ENCODE data around the gene UBXN11.
"Not testable (repeated sequence)": the region's sequence is repeated elsewhere in the genome, so short reads cannot be mapped to it uniquely, and the experiment has no call there.

UBXN11 gene

GRCh38 chr1:26307363-26307781 is 936 bp upstream of the UBXN11 start:
- no peak for DNase-seq (ENCODE audit: low read depth in 2 of 3, low spot score in 2 of 3)

- no peak for DNase-seq (ENCODE audit: low read depth in 2 of 3, low spot score in 2 of 3)
Observed at GRCh38 chr1:26305667-26306289, 658 bp downstream of the UBXN11 start.

DNA sequence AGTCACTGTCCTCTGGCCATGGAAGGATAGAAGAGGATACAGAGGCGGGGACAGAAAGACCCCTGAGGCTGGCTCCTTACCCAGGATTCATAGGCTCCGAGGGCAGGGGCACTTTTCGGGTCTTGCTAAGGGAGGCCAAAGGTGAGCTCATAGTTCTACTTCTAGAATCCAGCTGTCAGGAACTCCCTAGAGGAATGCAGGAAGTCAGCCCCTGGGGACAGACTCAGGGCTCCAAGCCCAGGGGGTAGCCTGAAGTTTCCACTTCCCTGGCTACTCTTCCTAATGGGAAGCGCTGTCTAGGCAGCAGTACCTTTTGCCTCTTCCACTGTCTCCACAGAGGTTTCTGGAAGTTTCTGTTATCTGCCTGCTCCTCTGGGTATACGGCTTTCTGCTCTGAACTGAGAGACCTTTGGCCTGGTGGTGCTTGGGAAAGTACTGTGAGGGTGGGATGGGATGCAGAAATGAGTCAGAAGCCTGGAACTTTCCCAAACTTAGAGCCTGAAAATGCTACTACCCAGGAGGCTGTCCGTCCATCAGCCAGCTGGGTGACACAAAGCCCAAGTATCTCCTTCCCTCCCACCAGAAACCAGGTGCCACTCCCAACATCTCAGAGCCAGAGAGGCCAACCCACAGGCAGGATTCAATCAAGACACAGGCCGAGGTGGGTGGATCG is 3.6 kb downstream of the UBXN11 start:
- no peak for DNase-seq (ENCODE audit: low read depth in 2 of 3, low spot score in 2 of 3)

GRCh38 chr1:26300578-26301275 is 5.7 kb downstream of the UBXN11 start:
- no peak for DNase-seq (ENCODE audit: low read depth in 2 of 3, low spot score in 2 of 3)

DNA sequence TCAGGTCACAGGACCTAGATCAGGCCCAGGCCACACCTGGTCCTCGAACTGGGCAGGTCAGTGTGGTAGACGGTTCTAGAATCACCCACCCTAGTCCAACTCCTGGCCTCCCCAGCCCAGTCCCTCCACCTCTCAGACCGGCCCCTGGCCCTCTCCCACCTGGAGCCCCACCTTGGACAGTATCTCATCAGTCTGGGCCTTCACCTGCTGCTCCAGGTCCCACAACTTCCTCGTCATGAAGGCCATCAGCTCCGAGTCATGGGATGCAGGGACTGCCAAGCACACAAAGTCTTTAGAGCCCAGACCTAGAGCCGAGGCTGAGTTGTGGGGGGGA is 8.7 kb downstream of the UBXN11 start:
- no peak for DNase-seq (ENCODE audit: low read depth in 2 of 3, low spot score in 2 of 3)

GRCh38 chr1:26297057-26297790 is 9.2 kb downstream of the UBXN11 start:
- no peak for DNase-seq (ENCODE audit: low read depth in 2 of 3, low spot score in 2 of 3)

DNA sequence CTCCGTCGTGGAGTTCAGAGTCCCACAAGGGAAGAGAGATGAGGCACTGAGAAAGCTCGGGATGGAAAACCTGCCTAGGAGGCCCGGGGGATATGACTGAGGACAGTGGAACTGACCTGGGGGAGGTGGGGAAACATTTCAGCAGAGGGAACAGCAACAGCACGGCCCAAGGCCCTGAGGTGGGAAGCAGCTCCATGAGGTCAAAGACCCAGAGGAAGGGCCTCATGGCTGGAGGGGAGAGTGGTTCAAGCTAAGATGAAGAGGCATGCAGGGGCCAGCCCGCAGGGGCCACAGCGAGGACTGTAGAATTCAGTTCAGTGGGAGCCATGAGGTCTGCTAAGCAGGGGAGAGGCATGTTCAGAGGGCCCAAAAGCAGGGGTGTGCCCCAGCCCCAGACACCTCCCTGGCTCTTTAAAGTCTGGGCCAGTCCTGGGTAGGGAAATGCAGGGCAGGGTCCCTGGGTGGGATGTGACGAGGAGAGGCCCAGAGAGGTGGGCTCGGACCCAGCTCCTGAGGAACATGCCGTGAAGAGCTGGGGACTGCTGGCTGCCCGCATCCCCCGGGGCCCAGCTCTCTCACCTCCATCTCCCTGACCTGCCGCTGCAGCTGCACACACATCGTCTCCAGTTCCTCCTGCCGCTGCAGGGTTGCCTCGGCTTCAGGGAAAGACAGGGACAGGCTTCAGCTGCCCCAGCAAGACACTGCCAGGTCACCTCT is 9.9 kb downstream of the UBXN11 start:
- no peak for DNase-seq (ENCODE audit: low read depth in 2 of 3, low spot score in 2 of 3)

GRCh38 chr1:26295194-26296138 is 11.0 kb downstream of the UBXN11 start:
- DNase-seq (ENCODE audit: low read depth in 2 of 3, low spot score in 2 of 3), result no peak

DNA sequence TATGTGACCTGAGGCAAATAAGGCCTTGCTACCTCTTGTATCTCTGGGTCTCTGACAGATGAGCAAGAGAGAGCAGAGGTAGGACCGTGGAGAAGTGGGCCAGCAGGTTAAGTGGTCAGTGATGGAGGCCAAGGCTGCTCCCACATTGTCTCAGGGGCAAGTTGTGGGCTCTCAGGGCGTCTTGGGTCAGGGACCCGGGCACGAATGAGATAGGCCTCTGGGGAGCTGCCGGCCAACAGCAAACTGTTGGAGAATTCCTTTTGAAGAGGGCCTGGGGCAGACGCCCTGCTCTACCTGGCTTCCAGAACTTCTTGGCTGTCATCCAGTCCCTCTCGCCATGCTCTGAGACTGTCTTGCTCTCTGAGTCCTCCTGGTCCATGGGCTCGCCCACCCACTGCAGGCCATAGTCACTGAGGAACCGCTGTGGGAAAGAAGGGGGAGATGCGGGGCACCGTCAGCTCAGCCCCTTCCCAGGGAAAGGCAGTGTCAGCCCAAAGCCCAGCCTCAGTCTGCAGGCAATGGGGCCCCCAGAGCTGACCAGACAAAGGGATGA is 12.4 kb downstream of the UBXN11 start:
- no peak for DNase-seq (ENCODE audit: low read depth in 2 of 3, low spot score in 2 of 3)

DNA sequence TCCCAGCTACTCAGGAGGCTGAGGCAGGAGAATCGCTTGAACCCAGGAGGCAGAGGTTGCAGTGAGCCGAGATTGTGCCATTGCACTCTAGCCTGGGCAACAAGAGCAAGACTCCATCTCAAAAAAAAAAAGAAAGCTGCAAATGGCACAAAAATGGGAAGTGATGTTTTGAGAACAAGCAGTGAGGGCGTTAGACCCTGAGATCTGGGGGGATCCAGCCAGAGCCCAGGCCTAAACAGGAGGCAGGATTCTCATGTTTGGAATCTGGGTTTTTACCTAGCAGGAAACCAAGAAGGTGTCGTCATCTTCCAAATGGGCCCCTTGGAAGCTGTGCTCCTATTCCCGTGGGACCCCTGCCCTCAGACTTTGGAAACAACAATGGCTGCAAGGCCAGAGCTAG is 13.7 kb downstream of the UBXN11 start:
- DNase-seq (ENCODE audit: low read depth in 2 of 3, low spot score in 2 of 3), result not testable (repeated sequence)

- DNase-seq (ENCODE audit: low read depth in 2 of 3, low spot score in 2 of 3), result no peak
Observed at GRCh38 chr1:26291939-26292338, 14.5 kb downstream of the UBXN11 start.

DNA sequence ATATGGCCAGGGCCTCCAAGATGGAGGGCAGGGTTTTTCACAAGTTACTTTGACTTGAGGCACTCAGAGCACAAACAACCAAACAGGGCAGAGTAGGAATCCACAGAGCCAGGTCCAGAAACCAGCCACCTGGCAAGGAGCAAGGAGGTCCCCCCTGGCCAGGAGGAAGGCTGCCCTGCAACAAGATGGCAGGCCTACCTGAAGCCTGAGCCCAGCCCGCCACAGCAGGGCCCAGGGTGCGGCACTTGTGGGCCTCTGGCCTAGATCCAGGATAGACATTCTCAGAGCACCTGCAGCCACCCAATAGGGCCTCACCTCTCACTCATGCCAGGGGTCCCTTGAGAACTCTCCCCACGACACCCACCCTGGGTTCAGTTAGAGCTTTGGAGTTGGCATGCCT is 15.0 kb downstream of the UBXN11 start:
- no peak for DNase-seq (ENCODE audit: low read depth in 2 of 3, low spot score in 2 of 3)

DNA sequence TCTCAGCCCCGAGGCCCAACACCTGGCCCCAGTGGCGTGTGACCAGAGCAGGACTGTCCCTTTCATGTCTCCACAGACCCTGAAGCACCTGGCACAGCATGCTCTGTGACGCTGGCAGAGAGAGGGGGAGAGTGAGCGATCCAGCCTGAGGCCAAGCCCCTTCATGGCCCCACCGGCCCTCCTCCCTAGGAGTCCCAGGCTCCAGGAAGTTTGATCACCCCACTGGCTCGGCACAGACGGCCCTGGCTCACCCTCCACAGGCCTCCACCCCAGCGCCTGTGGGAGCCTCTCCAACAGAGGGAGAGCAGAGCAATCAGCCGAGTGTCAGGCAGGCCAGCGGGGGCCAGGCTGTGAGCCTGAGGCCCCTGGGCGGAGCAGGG is 15.6 kb downstream of the UBXN11 start:
- no peak for DNase-seq (ENCODE audit: low read depth in 2 of 3, low spot score in 2 of 3)

DNA sequence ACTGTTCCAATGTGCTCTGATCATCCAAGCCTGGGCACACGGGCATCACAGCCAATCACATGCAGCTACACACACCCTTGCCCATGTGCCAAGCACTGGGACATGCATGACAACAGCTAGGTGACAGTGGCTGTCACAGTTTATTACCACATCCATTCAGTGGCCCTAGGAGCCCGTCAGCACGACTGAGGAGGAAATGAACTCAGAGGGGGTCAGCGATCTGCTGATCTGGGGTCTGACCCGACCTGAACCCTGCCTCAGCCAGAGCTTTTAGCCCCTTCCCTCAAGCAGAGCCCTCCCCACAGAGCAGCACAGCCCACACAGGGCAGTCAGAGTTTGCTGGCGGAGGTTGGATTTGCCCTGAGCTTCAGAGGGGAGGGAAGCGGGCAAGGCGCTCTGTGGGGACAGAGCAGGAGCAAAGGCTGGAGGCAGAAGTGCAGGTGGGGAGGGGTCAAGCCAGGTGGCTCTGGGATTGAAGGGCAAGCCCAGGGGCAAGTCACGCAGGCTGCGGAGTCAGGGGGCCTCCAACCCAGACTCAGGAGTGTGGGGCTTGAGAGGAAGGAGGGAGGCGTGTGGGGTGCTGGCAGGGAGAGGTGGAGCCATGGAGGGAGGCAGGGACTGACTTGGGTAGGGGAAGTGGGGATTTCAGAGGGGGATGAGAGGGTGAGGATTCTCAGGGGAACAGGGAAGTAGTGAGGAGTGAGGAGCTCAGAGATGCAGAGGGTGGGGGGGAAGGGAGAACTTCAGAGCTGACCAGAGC is 16.1 kb downstream of the UBXN11 start:
- DNase-seq (ENCODE audit: low read depth in 2 of 3, low spot score in 2 of 3), result no peak

DNA sequence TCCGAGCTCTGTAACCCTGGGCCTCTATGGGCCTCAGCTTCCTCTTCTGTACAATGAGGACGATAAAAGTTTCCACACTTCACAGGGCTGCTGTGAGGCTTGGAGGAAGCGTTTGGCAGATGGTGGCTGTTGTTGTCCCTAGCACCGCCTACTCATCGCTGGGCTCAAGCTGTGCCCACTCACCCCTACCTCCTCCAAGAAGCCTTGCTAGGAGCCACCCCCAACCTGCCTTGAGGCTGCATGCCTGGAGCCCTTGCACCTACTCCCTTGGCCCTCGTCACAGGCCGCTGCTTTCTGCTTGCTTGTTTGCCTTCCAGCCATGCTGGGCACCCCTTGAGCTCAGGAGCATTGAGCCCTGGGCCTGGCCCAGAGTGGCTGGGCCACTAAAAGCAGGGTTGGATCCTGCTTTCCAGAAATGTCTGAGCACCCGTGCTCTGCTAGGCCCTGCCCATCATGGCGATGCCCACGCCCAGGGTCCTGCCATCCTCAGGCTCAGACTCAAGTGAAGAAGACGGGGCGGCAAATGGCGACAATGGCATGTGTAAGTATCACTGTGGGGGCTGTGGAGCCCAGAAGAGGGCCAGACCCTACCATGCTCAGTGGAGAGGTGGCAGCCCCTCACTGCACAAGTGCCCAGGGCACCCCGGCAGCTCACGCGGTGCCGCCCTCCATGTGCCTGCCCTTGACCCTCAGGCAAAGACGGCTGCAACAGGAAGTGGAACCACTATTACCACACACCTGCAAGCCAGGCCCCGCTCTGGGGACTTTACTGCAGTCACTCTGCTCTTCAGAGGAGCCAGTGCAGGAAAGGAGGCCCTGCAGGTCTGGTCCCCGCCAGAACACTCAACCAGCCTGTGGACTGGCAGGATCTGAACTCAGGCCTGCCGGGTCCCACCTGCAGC is 17.0 kb downstream of the UBXN11 start:
- peak in 1 of 3 experiments; percentile 36 for DNase-seq (ENCODE audit: low read depth in 2 of 3, low spot score in 2 of 3)

DNA sequence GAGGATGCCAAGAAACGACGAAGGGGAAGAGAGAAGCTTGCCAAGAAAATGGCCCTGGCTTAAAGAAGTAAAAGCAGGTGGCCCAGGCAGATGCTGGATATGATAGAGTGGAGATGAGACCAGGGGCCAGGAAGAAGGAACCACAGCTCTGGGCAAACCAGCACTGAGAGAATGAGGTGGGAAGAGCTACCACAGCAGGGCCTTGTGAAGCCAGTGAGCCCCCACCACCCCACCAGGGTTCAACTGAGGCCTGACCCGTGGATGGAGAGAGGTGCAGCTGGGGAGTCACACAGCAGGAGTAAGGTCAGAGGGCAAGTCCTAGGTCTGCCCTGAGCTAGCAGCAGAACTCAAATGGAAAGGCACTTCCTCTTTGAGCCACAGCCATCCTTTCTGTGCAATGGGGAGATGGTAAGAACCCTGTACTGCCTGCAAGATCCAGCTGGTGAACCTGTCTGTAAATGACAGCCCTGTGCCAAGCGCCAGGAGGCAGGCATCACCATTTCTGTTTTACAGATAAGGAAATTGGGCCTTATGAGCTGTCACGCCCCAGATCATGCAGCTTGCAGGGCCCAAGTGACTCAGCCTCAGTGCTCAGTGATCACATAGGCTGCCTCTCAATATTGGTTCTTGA is 18.0 kb downstream of the UBXN11 start:
- DNase-seq (ENCODE audit: low read depth in 2 of 3, low spot score in 2 of 3), result no peak

- DNase-seq (ENCODE audit: low read depth in 2 of 3, low spot score in 2 of 3), result no peak
Observed at GRCh38 chr1:26287811-26288210, 18.6 kb downstream of the UBXN11 start.

Measured in activated CD8-positive, alpha-beta memory T cell treated with anti-CD3 and anti-CD28 coated beads for 48 hours (primary cell).